ENCODE results near the gene ZBTB7A.

The ZBTB7A gene

GRCh38 chr19:4052114-4052992, 14.3 kb downstream of the ZBTB7A start:
- DNase-seq (ENCODE audit: extremely low read depth, low read depth), result no peak

GRCh38 chr19:4051175-4052101, 15.3 kb downstream of the ZBTB7A start:
- TF ChIP-seq CTCF (IDR thresholded peaks at IDR 0.05; ENCODE audit: low read depth, low read length), result no peak
- no peak for DNase-seq (ENCODE audit: extremely low read depth, low read depth)

More at GRCh38 chr19:4052114-4052992, 14.3 kb downstream of the ZBTB7A start:
- no peak for TF ChIP-seq CTCF (IDR thresholded peaks at IDR 0.05; ENCODE audit: low read depth, low read length)

GRCh38 chr19:4049432-4049831, 17.3 kb downstream of the ZBTB7A start:
- no peak for DNase-seq (ENCODE audit: extremely low read depth, low read depth)
- no peak for TF ChIP-seq CTCF (IDR thresholded peaks at IDR 0.05; ENCODE audit: low read depth, low read length)

- no peak for DNase-seq (ENCODE audit: extremely low read depth, low read depth)
- TF ChIP-seq CTCF (IDR thresholded peaks at IDR 0.05; ENCODE audit: low read depth, low read length), result no peak
Measured at GRCh38 chr19:4046946-4047683, 19.6 kb downstream of the ZBTB7A start.

GRCh38 chr19:4046362-4046691, 20.4 kb downstream of the ZBTB7A start:
- DNase-seq (ENCODE audit: extremely low read depth, low read depth), result no peak
- TF ChIP-seq CTCF (IDR thresholded peaks at IDR 0.05; ENCODE audit: low read depth, low read length), result no peak

GRCh38 chr19:4045597-4046361, 20.9 kb downstream of the ZBTB7A start:
- DNase-seq (ENCODE audit: extremely low read depth, low read depth), result no peak
- TF ChIP-seq CTCF (IDR thresholded peaks at IDR 0.05; ENCODE audit: low read depth, low read length), result no peak
